ENCODE results near the gene SPAG5. TPM values are rescaled to one million over a fixed set of nuclear protein-coding genes. Genes with fewer than 3 reads are reported as not detected.

Gene SPAG5
- total RNA-seq, 1 donor from 2014 or later, result 1.1 TPM

DNA sequence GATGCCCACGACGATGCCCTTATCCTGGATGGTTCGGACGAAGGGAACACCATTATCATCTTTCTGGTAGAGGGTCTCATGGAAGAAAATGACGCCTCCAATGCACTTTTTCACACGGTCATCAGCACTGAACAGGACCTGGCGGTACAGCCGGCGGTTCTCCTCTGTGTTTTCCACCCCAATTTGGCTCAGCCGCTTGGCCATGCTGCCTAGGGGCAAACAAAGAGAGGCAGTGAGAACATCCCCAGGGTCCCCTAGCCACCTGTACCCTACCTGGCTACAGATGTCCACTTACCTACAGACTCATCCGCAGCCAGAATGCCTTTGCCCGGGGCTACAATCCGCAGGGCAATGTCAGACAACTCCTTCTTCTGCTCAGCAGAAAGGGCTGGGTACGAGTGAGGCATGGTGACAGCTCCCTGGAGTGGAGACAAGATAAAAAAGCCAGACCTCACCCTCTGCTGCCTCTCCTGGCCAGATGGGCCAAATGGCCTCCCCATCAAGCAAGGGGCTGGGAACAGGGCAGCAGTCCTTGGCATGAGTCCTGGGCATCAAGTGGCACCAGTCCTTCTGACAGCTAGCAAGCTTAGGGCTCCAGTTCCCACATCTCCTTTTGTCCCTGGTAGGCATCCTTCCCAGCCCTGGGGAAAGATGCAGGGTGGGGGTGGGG, 23.6 kb downstream of the SPAG5 start:
- DNase-seq (peak; percentile 85), ATAC-seq (ENCODE audit: poor library complexity) (peak; percentile 70)
- intact Hi-C loops (cut with DNase I), result no loop called here

DNA sequence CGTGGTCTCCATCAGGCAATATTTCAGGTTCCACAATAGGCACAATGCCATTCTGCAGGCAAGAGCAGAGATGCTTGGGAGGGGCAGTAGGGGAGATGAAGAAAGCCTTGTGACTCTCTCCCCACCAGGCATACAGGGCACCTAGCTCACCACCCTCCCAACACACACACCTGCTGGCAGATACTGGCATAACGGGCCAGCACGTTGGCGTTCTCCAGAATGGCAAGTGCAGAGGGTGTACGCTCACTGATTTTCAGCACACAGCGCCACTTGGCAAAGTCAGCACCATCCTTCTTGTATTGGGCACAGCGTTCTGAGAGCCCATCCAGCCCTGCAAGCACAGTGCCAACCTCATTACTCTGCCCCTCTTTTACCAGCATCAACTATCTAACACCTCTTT, 24.3 kb downstream of the SPAG5 start:
- intact Hi-C loops (cut with DNase I), result no loop called here
- ATAC-seq (ENCODE audit: poor library complexity) (peak; percentile 4), DNase-seq (peak; percentile 53)

GRCh38 chr17:28573966-28574480, 24.8 kb downstream of the SPAG5 start:
- no peak for DNase-seq

DNA sequence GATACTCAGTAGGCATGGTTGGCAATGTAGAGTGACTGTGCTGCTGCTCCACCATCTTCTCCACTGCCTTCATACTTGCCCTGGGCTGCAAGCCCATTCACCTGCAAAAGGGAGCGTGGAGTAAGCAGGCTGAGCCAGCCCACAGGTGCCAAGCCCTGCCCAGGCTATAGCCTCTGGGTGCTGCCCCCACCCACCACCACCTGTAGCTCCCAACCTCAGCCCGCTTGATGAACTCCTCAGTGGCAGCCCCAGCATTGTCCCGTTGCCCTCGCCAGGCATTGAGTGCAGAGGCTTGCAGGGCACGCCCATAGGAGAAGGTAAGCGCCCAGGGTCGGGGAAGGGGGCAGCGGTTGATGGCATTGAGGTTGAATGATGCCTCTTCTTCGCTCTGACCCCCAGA, 25.3 kb downstream of the SPAG5 start:
- DNase-seq (no peak), ATAC-seq (ENCODE audit: poor library complexity) (no peak)
- intact Hi-C loops (cut with DNase I), result no loop called here

More at GRCh38 chr17:28573966-28574480, 24.8 kb downstream of the SPAG5 start:
- ATAC-seq (ENCODE audit: poor library complexity), result no peak
- intact Hi-C loops (cut with DNase I), result no loop called here

DNA sequence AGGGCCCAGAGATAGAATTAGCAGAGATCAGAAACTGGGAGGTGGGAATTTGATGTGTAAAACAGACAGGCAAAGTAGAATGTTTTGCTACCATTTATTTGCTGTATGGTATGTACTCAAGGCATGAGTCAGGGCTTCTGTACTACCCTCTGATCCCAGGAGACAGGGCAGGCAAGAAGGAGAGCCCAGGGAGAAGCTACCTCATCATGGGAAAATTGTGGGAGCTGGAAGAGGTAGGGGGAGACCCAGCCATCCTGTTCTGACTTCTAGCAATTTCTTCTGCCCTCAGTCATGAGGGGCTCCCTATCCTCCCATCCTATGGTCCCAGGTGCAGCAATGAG, 25.8 kb downstream of the SPAG5 start:
- no peak for DNase-seq
- intact Hi-C loops (cut with DNase I), result no loop called here
- no peak for ATAC-seq (ENCODE audit: poor library complexity)

DNA sequence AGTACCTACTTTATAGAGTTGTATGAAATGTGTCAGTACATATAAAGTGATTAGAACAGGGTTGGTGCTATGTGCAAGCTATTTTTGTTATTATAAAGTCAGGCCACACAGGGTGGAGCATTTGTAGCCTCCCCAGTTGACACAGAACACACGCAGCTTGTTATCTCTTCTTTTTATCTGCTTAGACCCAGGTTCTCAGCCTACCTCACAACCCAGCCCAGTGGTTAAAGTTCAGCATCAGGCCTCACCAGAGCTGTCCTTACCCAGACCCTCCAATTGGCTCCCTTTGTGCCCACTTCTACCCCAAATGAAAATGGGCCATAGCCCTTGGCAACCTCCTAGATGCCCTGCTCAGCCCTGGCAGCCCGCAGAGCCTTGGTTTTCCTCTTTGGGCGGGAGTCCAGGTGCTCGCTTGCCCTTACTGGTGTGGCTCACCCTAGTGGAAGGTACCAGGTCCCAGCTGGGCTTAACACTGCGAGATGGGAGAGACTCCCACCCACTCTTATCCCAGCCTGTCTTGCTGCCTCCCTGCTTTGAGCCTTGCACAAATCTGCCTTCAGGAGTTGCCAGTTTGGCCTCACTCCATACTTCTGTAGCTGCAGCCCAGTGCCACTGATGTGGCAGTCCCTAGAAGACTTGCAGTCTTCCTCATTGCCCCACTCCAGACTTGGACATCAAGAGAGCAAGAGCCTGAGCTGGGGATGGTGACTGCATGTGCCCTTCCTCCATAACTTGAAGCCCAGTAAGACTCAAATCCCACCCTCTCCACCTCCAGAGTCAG, 26.4 kb downstream of the SPAG5 start:
- intact Hi-C loops (cut with DNase I), result no loop called here
- DNase-seq, result peak; percentile 45
- ATAC-seq (ENCODE audit: poor library complexity), result no peak

- DNase-seq (peak; percentile 97), ATAC-seq (ENCODE audit: poor library complexity) (peak; percentile 92)
- intact Hi-C loops (cut with DNase I), result no loop called here
These were observed 27.3 kb downstream of the SPAG5 start, which contains the start of gene PIGS for GRCh38 chr17:28571361-28572122. Gene PIGS (minus strand): TSS chr17:28571524. CDS start chr17:28571496, 28 bp downstream.

- peak; percentile 7 for ATAC-seq (ENCODE audit: poor library complexity)
- peak; percentile 47 for DNase-seq
- intact Hi-C loops (cut with DNase I), result no loop called here
These were observed 28.0 kb downstream of the SPAG5 start for GRCh38 chr17:28570716-28571360.

DNA sequence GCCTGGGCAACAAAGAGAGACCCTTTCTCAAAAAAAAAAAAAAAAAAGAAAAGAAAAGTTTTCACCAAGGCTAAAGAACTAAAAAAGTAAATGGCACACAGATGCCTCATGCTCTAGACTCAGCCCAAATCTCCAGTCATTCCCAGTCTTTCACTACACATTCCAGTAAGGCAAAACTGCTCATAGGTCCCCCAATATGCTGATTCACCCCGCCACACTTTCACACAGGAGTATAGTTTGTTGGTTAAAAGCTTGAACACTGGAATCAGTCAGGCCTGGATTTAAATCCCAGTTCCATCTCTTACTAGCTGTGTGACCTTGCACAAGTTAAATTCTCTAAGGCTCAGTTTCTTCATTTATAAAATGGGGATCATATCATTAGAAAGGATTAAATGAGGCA, 29.4 kb downstream of the SPAG5 start:
- ATAC-seq (ENCODE audit: poor library complexity) (no peak), DNase-seq (no peak)
- intact Hi-C loops (cut with DNase I), result no loop called here

GRCh38 chr17:28567604-28568003, 31.2 kb downstream of the SPAG5 start:
- DNase-seq (no peak), ATAC-seq (ENCODE audit: poor library complexity) (no peak)
- intact Hi-C loops (cut with DNase I), result no loop called here

DNA sequence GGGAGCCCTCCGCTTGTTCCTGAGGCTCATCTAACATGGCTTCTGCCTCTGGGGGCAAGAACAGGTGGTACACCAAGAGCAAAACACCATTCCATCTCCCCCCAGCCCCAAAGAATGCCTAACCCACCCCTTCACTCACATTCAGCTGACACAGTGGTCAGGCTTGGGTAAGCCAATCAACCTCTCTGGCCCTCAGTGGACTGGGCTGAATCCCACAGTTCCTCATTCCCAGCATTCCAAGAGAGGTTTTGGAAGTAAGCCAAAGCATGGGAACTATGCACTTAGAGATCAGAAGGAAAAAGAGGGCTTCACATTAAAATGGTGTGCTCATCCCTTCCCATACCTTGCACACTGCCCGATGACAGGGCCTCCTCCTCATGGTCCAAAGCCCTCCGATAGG, 35.4 kb downstream of the SPAG5 start:
- ATAC-seq (ENCODE audit: poor library complexity), result peak; percentile 43
- DNase-seq, result no peak
- intact Hi-C loops (cut with DNase I), result no loop called here

DNA sequence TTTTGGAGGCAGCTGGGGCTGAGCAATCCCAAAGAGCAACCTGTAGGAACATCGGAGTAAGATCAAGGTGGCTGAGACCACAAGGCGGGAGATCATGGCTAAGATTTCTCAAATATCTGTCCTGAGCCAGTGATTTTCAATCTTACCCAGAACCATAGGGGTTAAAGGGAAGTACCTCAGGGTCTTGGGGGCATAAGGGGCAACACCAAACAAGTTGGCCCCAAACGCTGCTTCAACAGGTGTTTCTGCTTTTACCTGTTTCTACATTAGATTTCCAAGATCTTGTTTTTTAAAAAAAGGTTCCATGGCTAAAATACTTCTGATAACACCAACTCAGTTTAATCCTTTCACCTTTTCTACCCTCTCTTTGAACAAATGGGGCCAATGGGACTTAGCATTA, 43.8 kb downstream of the SPAG5 start:
- intact Hi-C loops (cut with DNase I), result no loop called here
- no peak for DNase-seq
- ATAC-seq (ENCODE audit: poor library complexity), result no peak

DNA sequence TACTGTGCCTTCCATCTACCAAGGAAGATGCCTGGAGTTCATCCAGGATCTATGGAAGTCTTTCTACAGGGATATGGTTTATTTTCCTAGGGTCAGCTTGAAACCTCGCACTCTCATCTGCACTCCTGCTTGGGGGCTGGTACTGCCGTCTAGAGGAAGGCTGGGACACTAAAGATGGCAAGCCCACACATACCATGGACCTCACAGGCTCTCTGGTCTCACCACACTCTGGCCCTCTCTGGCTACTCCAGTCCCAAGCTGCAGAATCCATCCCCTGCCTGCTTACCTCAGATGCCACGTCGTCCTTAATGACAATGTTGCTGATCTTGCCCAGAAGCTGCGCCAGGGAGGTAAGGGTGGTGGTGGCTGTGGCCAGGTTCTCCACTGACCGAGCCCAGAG, 44.3 kb downstream of the SPAG5 start:
- DNase-seq (no peak), ATAC-seq (ENCODE audit: poor library complexity) (no peak)
- intact Hi-C loops (cut with DNase I), result loop anchor here (5.0 kb wide), 1 partner anchor 38 kb away; no protein-coding TSS in a partner anchor

DNA sequence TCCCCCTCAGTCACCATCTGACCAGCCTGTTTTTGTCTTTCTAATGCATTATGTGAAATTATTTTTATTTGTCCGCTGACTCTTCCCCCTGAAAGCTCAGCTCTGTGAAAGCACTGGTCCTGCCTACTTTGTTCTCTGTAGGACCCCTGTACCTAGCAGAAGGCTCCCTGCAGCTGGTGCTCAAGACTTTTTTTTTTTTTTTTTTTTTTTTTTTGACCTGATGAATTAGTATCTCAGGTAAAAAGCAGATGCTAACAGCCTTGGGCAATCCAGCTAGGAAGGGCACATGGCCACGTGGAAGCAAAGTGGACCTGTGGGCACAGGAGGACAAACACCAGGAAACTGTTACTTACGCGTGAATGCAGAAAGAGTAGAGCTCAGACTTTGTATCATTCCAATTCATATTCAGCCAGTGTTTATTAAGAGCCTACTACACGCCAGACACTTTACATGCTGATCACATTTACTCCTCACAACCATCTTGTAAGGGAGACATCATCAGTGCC, 45.8 kb downstream of the SPAG5 start:
- no peak for DNase-seq
- ATAC-seq (ENCODE audit: poor library complexity), result no peak
- intact Hi-C loops (cut with DNase I), result loop anchor here (5.0 kb wide), 1 partner anchor 39 kb away; no protein-coding TSS in a partner anchor

DNA sequence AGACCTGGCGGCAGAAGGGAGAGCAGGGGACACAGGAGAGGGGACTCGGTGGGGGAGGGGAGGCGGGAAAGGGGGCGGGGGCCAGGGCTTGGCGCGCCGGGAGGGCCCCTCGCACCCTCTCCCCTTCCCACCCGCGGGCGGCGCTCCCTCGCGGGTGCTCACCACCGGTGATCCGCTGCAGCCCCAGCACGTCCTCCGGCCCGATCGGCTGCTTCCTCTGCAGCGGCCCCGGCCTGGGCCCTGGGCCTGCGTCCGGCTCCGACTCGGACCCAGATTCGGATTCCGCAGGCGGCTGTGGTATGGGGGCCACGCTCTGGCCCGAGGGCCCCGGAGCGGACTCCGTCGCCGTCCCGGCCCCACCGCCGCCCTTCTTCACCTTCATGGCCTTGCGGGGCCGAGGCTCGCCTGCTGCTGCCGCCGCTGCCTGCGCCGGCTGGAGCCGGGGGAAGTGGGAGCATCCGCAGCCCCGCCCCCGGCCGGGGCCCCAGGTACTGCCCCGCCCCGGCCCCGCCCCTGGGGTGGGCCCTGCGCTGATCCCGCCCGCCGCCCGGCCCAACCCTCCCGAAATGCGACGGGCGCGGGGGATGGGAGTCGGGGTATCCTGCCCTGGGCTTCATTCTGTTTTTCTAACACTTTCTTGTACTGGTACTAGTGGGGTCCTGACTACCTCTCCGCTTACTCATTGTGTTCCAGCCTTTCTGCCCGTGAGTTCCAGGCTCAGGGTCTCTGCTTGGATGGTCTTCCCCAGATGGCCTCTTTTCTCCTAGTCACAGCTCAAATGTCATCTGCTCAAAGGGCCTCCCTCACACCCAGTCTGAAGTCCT, 46.4 kb downstream of the SPAG5 start, which contains the start of gene UNC119:
Gene UNC119 (minus strand): TSS at position 449 of the 824 bp plus-strand sequence. CDS start 67 bp downstream, at position 382.
- ATAC-seq (ENCODE audit: poor library complexity) (peak; percentile 98), DNase-seq (peak; percentile 88)
- intact Hi-C loops (cut with DNase I), result loop anchor here (5.0 kb wide), 1 partner anchor 40 kb away; no protein-coding TSS in a partner anchor

- peak; percentile 21 for ATAC-seq (ENCODE audit: poor library complexity)
These were observed 47.2 kb downstream of the SPAG5 start for GRCh38 chr17:28551421-28552175.

DNA sequence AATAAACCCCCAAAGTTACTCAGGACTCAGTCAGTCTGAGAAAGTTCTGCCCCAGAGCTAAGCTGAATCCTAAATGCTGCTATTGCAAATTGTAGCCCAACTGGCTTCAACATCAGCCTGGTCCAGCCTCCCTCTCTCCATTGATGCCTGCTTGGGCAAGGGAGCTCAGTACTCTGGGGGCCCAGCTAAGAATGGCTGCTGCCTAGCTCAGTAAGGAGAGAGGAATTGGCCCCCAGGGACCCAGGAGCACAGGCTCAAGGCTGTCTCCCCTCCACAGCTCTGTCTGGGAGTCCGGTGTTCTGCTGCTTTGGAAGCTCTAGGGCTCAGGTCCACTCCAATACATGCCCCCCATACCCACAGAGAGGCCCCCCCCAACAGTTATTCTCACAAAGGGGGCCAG, 48.0 kb downstream of the SPAG5 start:
- DNase-seq, result no peak

More at GRCh38 chr17:28551421-28552175, 47.2 kb downstream of the SPAG5 start:
- intact Hi-C loops (cut with DNase I), result loop anchor here (5.0 kb wide), 1 partner anchor 41 kb away; no protein-coding TSS in a partner anchor
- no peak for DNase-seq

More for the DNA sequence above, 48.0 kb downstream of the SPAG5 start:
- intact Hi-C loops (cut with DNase I), result loop anchor here (5.0 kb wide), 1 partner anchor 41 kb away; no protein-coding TSS in a partner anchor
- no peak for ATAC-seq (ENCODE audit: poor library complexity)
